Stomach (tissue), 4 donors: ENCODE measurements around the gene SRM.

Source experiments
- POLR2A ChIP-seq, 4 donors: fragments of 450-650 bp; IDR thresholded peaks; one replicate each; pipeline ENCODE4 v1.6.1; 2016; ENCODE audit warnings: antibody characterized with exemption in 4 of 4, control low read depth in 2 of 4, mild to moderate bottlenecking in 1 of 4, moderate library complexity in 1 of 4
- TF ChIP-seq, protein P1 (sequence below), 7 experiments: fragments of 450-650 bp in 4 of 7; fragments of 200-600 bp in 3 of 7; sonication (generic) in 3 of 7; IDR thresholded peaks; one replicate each; pipeline ENCODE4 v1.5.1; 2016 to 2019; ENCODE audit warnings: antibody characterized with exemption in 7 of 7, control low read depth in 2 of 7, mild to moderate bottlenecking in 1 of 7

DNA sequence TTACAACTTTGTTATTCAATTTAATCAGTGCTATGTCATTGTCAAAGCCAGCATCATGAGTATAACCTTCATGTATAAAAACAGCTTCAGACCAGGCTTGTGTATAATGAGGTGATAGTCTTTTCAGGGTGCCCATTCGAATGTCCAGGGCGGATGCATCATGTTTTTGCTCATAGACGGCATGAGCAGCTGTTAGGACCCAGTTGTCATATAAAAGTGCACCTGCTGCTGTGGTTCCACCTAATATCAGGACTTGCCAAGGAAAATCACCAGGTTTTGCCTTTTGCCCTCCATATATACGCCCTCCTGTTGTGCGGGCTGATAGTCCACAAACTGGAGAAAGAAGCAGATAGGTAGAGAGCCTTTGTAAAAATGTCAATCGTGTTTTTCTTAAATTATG is 32.5 kb downstream of the SRM start:
- TF ChIP-seq, protein P1, sequence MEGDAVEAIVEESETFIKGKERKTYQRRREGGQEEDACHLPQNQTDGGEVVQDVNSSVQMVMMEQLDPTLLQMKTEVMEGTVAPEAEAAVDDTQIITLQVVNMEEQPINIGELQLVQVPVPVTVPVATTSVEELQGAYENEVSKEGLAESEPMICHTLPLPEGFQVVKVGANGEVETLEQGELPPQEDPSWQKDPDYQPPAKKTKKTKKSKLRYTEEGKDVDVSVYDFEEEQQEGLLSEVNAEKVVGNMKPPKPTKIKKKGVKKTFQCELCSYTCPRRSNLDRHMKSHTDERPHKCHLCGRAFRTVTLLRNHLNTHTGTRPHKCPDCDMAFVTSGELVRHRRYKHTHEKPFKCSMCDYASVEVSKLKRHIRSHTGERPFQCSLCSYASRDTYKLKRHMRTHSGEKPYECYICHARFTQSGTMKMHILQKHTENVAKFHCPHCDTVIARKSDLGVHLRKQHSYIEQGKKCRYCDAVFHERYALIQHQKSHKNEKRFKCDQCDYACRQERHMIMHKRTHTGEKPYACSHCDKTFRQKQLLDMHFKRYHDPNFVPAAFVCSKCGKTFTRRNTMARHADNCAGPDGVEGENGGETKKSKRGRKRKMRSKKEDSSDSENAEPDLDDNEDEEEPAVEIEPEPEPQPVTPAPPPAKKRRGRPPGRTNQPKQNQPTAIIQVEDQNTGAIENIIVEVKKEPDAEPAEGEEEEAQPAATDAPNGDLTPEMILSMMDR (IDR thresholded peaks at IDR 0.05): no peak
- TF ChIP-seq POLR2A (IDR thresholded peaks at IDR 0.05): no peak
